GM12891 (cell line): Measurements from ENCODE around the gene SLC17A7.

Experiments used
- PAX5 ChIP-seq: IDR thresholded peaks from 2 replicates; pipeline ENCODE4 v1.6.1; 2011; ENCODE audit warnings: low read length, moderate library complexity, mild to moderate bottlenecking; ENCODE audit not compliant: insufficient read depth, severe bottlenecking
- POLR2A ChIP-seq: IDR thresholded peaks from 2 replicates; pipeline ENCODE4 v1.6.1; 2011; ENCODE audit warnings: low read depth, low read length, control low read depth
- POLR2AphosphoS5 ChIP-seq: IDR thresholded peaks from 2 replicates; pipeline ENCODE4 v1.6.1; 2011; ENCODE audit warnings: low read depth, low read length, control low read depth
- POU2F2 ChIP-seq: IDR thresholded peaks from 2 replicates; pipeline ENCODE4 v1.6.1; 2011; ENCODE audit warnings: low read depth, mild to moderate bottlenecking, control low read depth, low read length, moderate library complexity
- SPI1 ChIP-seq: IDR thresholded peaks from 2 replicates; pipeline ENCODE4 v1.6.1; 2011; ENCODE audit warnings: low read depth, low read length, control low read depth
- TAF1 ChIP-seq: IDR thresholded peaks from 2 replicates; pipeline ENCODE4 v1.6.1; 2011; ENCODE audit warnings: low read depth, low read length, control low read depth

- no peak for TF ChIP-seq POLR2A
- no peak for TF ChIP-seq POLR2AphosphoS5
- TF ChIP-seq TAF1, result no peak
- TF ChIP-seq POU2F2, result no peak
- TF ChIP-seq SPI1, result no peak
- no peak for TF ChIP-seq PAX5
These were observed 6.3 kb downstream of the SLC17A7 start for GRCh38 chr19:49434907-49435583.
